Measurements from ENCODE around the gene DPP10.

DPP10 gene

Small RNA genes within 50 kb of the gene (small RNA-seq; reads per million reads assigned to genes)
- 0.13 to 5.9 reads per million in 2 experiments for gene RNU2-41P
